Neural progenitor cell (in vitro differentiated cells): ENCODE measurements around the gene CACNG3. TPM values are rescaled to one million over a fixed set of nuclear protein-coding genes. Genes with fewer than 3 reads are reported as not detected.
A peak's percentile ranks its signal among the peaks of the same experiment; 100 is the strongest.

ENCODE experiments used
- DNase-seq: peaks from one replicate; pipeline ENCODE4 v3.0.0-alpha.2; 2016; ENCODE audit warnings: low spot score
- H2AFZ ChIP-seq: fragments of 200-600 bp; sonication (generic); replicated peaks from 2 replicates; pipeline ENCODE4 v1.6.1; 2016; ENCODE audit warnings: antibody characterized with exemption
- H3F3A ChIP-seq: fragments of 200-600 bp; sonication (generic); 2 replicates; pipeline ENCODE4 v1.6.1; 2016; ENCODE audit warnings: antibody characterized with exemption, low read depth
- H3K27ac ChIP-seq: fragments of 200-600 bp; sonication (generic); 2 replicates; pipeline ENCODE4 v1.5.1; 2016; ENCODE audit warnings: mild to moderate bottlenecking
- H3K27me3 ChIP-seq: fragments of 200-600 bp; sonication (generic); 2 replicates; pipeline ENCODE4 v1.6.1; 2016; ENCODE audit warnings: mild to moderate bottlenecking, moderate library complexity
- H3K36me3 ChIP-seq: fragments of 200-600 bp; sonication (generic); 2 replicates; pipeline ENCODE4 v1.5.1; 2016
- H3K4me1 ChIP-seq: fragments of 200-600 bp; sonication (generic); 2 replicates; pipeline ENCODE4 v1.6.1; 2016; ENCODE audit warnings: mixed run types
- H3K4me2 ChIP-seq: fragments of 200-600 bp; sonication (generic); 2 replicates; pipeline ENCODE4 v1.6.1; 2016
- H3K4me3 ChIP-seq: fragments of 200-600 bp; sonication (generic); 2 replicates; pipeline ENCODE4 v1.5.1; 2016
- H3K79me2 ChIP-seq: fragments of 200-600 bp; sonication (generic); 2 replicates; pipeline ENCODE4 v1.6.1; 2016; ENCODE audit warnings: low read depth
- H3K9ac ChIP-seq: fragments of 200-600 bp; sonication (generic); 2 replicates; pipeline ENCODE4 v1.6.1; 2016
- H3K9me3 ChIP-seq: fragments of 200-600 bp; sonication (generic); 2 replicates; pipeline ENCODE4 v1.5.1; 2016; ENCODE audit warnings: low read depth
- H4K20me1 ChIP-seq: fragments of 200-600 bp; sonication (generic); 2 replicates; pipeline ENCODE4 v1.6.1; 2016; ENCODE audit warnings: low read depth
- H3K27ac Mint-ChIP-seq: 3 replicates; pipeline ENCODE4 v1.8.0; 2021; ENCODE audit warnings: mixed read lengths
- H3K27me3 Mint-ChIP-seq: 2 replicates; pipeline ENCODE4 v1.8.0; 2022; ENCODE audit warnings: low read depth, mild to moderate bottlenecking, inconsistent platforms, moderate library complexity, mixed read lengths; ENCODE audit not compliant: insufficient read depth
- H3K36me3 Mint-ChIP-seq: 3 replicates; pipeline ENCODE4 v1.8.0; 2021; ENCODE audit warnings: mixed read lengths
- H3K4me1 Mint-ChIP-seq: 3 replicates; pipeline ENCODE4 v1.8.0; 2021; ENCODE audit warnings: mixed read lengths
- H3K4me3 Mint-ChIP-seq: 3 replicates; pipeline ENCODE4 v1.8.0; 2021; ENCODE audit warnings: mild to moderate bottlenecking, moderate library complexity, mixed read lengths
- H3K9me3 Mint-ChIP-seq: 3 replicates; pipeline ENCODE4 v1.8.0; 2020; ENCODE audit warnings: mixed read lengths
- EZH2 ChIP-seq: fragments of 200-600 bp; sonication (generic); IDR thresholded peaks from 2 replicates; pipeline ENCODE4 v1.6.1; 2017; ENCODE audit warnings: antibody characterized with exemption, mild to moderate bottlenecking, moderate library complexity
- EZH2phosphoT487 ChIP-seq: fragments of 200-600 bp; sonication (generic); IDR thresholded peaks from 2 replicates; pipeline ENCODE4 v1.6.1; 2017; ENCODE audit warnings: antibody characterized with exemption
- total RNA-seq: library from RNA; depleted of rRNA; stranded (reverse); fragments of >200 nt; gene quantifications from 2 replicates; pipeline ENCODE4 v1.2.3, GENCODE V29; 2015; ENCODE audit warnings: low replicate concordance
- TF ChIP-seq, protein P1 (sequence below): fragments of 200-600 bp; sonication (generic); IDR thresholded peaks from 2 replicates; pipeline ENCODE4 v1.5.1; 2017; ENCODE audit warnings: antibody characterized with exemption, mild to moderate bottlenecking

Gene CACNG3
- total RNA-seq, 1 donor from 2014 or later: not detected

DNA sequence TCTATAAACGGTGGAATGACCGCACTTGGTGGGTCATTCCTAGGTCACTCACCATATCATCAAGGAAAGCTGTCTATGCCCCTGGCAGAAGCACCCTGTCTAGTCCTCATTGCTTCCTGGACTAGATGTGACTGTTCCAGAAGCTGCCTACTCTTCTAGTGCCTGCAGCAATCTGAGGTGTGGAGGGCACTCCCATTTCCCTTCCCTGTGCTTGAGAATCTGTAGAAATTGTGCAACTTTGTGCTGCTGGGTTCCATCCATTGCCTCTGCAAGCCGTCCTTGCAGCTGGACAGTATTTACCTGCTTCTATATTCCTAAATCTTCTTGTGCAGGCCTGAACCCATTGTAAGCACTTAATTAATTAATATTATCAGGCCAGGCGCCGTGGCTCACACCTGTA is 52.1 kb downstream of the CACNG3 start:
- Histone ChIP-seq H3K36me3 (no peaks in the 10 kb centered on the region), H3F3A (peaks cover 5% of the 10 kb centered on the region), H2AFZ (no peak overlapping the region), H3K4me1 (no peaks in the 10 kb centered on the region), H4K20me1 (no peaks in the 10 kb centered on the region), H3K79me2 (no peaks in the 10 kb centered on the region), H3K4me2 (no peak overlapping the region), H3K9me3 (no peaks in the 10 kb centered on the region), H3K27ac (no peak overlapping the region), H3K9ac (no peak overlapping the region), H3K27me3 (no peaks in the 10 kb centered on the region), H3K4me3 (no peak overlapping the region)
- TF ChIP-seq, protein P1, sequence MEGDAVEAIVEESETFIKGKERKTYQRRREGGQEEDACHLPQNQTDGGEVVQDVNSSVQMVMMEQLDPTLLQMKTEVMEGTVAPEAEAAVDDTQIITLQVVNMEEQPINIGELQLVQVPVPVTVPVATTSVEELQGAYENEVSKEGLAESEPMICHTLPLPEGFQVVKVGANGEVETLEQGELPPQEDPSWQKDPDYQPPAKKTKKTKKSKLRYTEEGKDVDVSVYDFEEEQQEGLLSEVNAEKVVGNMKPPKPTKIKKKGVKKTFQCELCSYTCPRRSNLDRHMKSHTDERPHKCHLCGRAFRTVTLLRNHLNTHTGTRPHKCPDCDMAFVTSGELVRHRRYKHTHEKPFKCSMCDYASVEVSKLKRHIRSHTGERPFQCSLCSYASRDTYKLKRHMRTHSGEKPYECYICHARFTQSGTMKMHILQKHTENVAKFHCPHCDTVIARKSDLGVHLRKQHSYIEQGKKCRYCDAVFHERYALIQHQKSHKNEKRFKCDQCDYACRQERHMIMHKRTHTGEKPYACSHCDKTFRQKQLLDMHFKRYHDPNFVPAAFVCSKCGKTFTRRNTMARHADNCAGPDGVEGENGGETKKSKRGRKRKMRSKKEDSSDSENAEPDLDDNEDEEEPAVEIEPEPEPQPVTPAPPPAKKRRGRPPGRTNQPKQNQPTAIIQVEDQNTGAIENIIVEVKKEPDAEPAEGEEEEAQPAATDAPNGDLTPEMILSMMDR: no peak
- TF ChIP-seq EZH2: no peak
- no peak for TF ChIP-seq EZH2phosphoT487
- Mint-ChIP-seq H3K36me3 (no peaks in the 10 kb centered on the region), H3K9me3 (no peaks in the 10 kb centered on the region), H3K27ac (peak overlapping the region; percentile 37), H3K4me3 (no peak overlapping the region), H3K27me3 (peaks cover 21% of the 10 kb centered on the region), H3K4me1 (peaks cover 15% of the 10 kb centered on the region)
- DNase-seq: no peak

GRCh38 chr16:24309258-24310142 is 53.4 kb downstream of the CACNG3 start:
- Histone ChIP-seq H3K4me1 (no peaks in the 10 kb centered on the region), H3K36me3 (no peaks in the 10 kb centered on the region), H3K27ac (no peak overlapping the region), H3F3A (peaks cover 5% of the 10 kb centered on the region), H3K79me2 (no peaks in the 10 kb centered on the region), H3K9me3 (no peaks in the 10 kb centered on the region), H3K4me2 (no peak overlapping the region), H3K27me3 (peaks cover 5% of the 10 kb centered on the region), H3K4me3 (no peak overlapping the region), H2AFZ (no peak overlapping the region), H3K9ac (no peak overlapping the region), H4K20me1 (no peaks in the 10 kb centered on the region)
- Mint-ChIP-seq H3K27ac (peak overlapping the region; percentile 38), H3K9me3 (no peaks in the 10 kb centered on the region), H3K27me3 (peaks cover 21% of the 10 kb centered on the region), H3K4me3 (no peak overlapping the region), H3K4me1 (peaks cover 20% of the 10 kb centered on the region), H3K36me3 (no peaks in the 10 kb centered on the region)
- DNase-seq: peak; percentile 13
- TF ChIP-seq, protein P1: peak; percentile 7
- TF ChIP-seq EZH2phosphoT487: no peak

GRCh38 chr16:24315343-24315742 is 59.2 kb downstream of the CACNG3 start:
- H3K4me1 Mint-ChIP-seq: peaks cover 10% of the 10 kb centered on the region
- DNase-seq: no peak
- H3K27me3 Mint-ChIP-seq: peaks cover 11% of the 10 kb centered on the region
- H3K27ac Mint-ChIP-seq: no peak overlapping the region
- Histone ChIP-seq H3K9me3 (no peaks in the 10 kb centered on the region), H3K4me3 (no peak overlapping the region), H3K27ac (no peak overlapping the region), H3K79me2 (no peaks in the 10 kb centered on the region), H3K4me1 (no peaks in the 10 kb centered on the region), H4K20me1 (no peaks in the 10 kb centered on the region), H3K27me3 (peaks cover 8% of the 10 kb centered on the region), H3K9ac (no peak overlapping the region), H2AFZ (no peak overlapping the region), H3F3A (no peaks in the 10 kb centered on the region), H3K4me2 (no peak overlapping the region), H3K36me3 (no peaks in the 10 kb centered on the region)
- H3K4me3 Mint-ChIP-seq: no peak overlapping the region
- H3K9me3 Mint-ChIP-seq: no peaks in the 10 kb centered on the region
- TF ChIP-seq EZH2: no peak
- TF ChIP-seq EZH2phosphoT487: no peak
- TF ChIP-seq, protein P1: no peak
- H3K36me3 Mint-ChIP-seq: no peaks in the 10 kb centered on the region
